HepG2 (cell line): ENCODE data around the gene DCAF7. TPM values are rescaled to one million over a fixed set of nuclear protein-coding genes. Genes with fewer than 3 reads are reported as not detected.
A peak's percentile ranks its signal among the peaks of the same experiment; 100 is the strongest.

Experiments
- SP140L ChIP-seq: sonication (generic); formaldehyde crosslinking; IDR thresholded peaks from 2 replicates; pipeline ENCODE4 v1.4.0; 2020; ENCODE audit warnings: missing genetic modification reagents, borderline replicate concordance
- SP2 ChIP-seq: sonication (generic); formaldehyde crosslinking; IDR thresholded peaks from 2 replicates; pipeline ENCODE4 v1.5.1; 2020; ENCODE audit warnings: mild to moderate bottlenecking, missing genetic modification reagents
- TBX2 ChIP-seq: sonication (generic); formaldehyde crosslinking; IDR thresholded peaks from 2 replicates; pipeline ENCODE4 v1.5.0; 2020; ENCODE audit warnings: missing genetic modification reagents, mild to moderate bottlenecking, borderline replicate concordance
- TEAD3 ChIP-seq: optimal IDR thresholded peaks from 2 replicates; pipeline ENCODE3; 2016; ENCODE audit warnings: borderline replicate concordance
- WIZ ChIP-seq: sonication (generic); formaldehyde crosslinking; IDR thresholded peaks from 2 replicates; pipeline ENCODE4 v1.5.1; 2020; ENCODE audit warnings: mild to moderate bottlenecking, missing genetic modification reagents
- ZBTB8A ChIP-seq: sonication (generic); formaldehyde crosslinking; IDR thresholded peaks from 2 replicates; pipeline ENCODE4 v1.4.0; 2020; ENCODE audit warnings: mild to moderate bottlenecking, low read depth, missing genetic modification reagents, borderline replicate concordance
- ZFP36 ChIP-seq: fragments of 150-350 bp; IDR thresholded peaks from 2 replicates; pipeline ENCODE4 v1.6.1; 2018; ENCODE audit warnings: borderline replicate concordance, low read length, low read depth; ENCODE audit not compliant: partially characterized antibody
- ZNF292 ChIP-seq: sonication (generic); formaldehyde crosslinking; IDR thresholded peaks from 2 replicates; pipeline ENCODE4 v1.8.1; 2022; ENCODE audit warnings: mild to moderate bottlenecking, low read depth, missing genetic modification reagents, borderline replicate concordance
- ZNF296 ChIP-seq: sonication (generic); formaldehyde crosslinking; conservative IDR thresholded peaks from 2 replicates; pipeline ENCODE4 v1.5.0; 2020; ENCODE audit warnings: mild to moderate bottlenecking, missing genetic modification reagents
- ZNF547 ChIP-seq: sonication (generic); formaldehyde crosslinking; IDR thresholded peaks from 2 replicates; pipeline ENCODE4 v1.5.1; 2020; ENCODE audit warnings: mild to moderate bottlenecking, missing genetic modification reagents
- ZNF703 ChIP-seq: sonication (generic); formaldehyde crosslinking; IDR thresholded peaks from 2 replicates; pipeline ENCODE4 v1.5.1; 2020; ENCODE audit warnings: missing genetic modification reagents, mild to moderate bottlenecking, moderate library complexity, borderline replicate concordance
- ZNF776 ChIP-seq: sonication (generic); formaldehyde crosslinking; IDR thresholded peaks from 2 replicates; pipeline ENCODE4 v1.4.0; 2020; ENCODE audit warnings: mild to moderate bottlenecking, missing genetic modification reagents
- ZNF784 ChIP-seq: sonication (generic); formaldehyde crosslinking; IDR thresholded peaks from 2 replicates; pipeline ENCODE4 v1.5.1; 2020; ENCODE audit warnings: missing genetic modification reagents, mild to moderate bottlenecking, borderline replicate concordance
- ZSCAN29 ChIP-seq: sonication (generic); formaldehyde crosslinking; conservative IDR thresholded peaks from 2 replicates; pipeline ENCODE4 v1.4.0; 2020; ENCODE audit warnings: mild to moderate bottlenecking, missing genetic modification reagents
- polyA plus RNA-seq, 8 experiments: library from polyadenylated mRNA; depleted of rRNA in 3 of 8; stranded (reverse) in 7 of 8; unstranded in 1 of 8; fragments of >200 nt; fragmentation: Illumina TruSeq in 4 of 8; extraction: Trizol in 4 of 8; gene quantifications; 2 replicates each; pipeline versions ENCODE4 v1.2.1 to v1.2.3, GENCODE V29; 2011 to 2016; ENCODE audit warnings: low read depth in 4 of 8, missing spikeins in 1 of 8, mixed read lengths in 1 of 8; ENCODE audit not compliant: insufficient read depth in 1 of 8
- total RNA-seq, 5 experiments: library from RNA; depleted of rRNA; stranded (reverse); fragments of >200 nt; fragmentation: Illumina TruSeq; extraction: Trizol; gene quantifications; 2 replicates each; pipeline ENCODE4 v1.2.3, GENCODE V29; 2016; ENCODE audit warnings: low read depth in 1 of 5
- TF ChIP-seq, protein P1 (sequence below): sonication (generic); formaldehyde crosslinking; IDR thresholded peaks from 2 replicates; pipeline ENCODE4 v1.5.1; 2020; ENCODE audit warnings: missing genetic modification reagents, mild to moderate bottlenecking, borderline replicate concordance
- TF ChIP-seq, protein P2 (sequence below): sonication (generic); formaldehyde crosslinking; IDR thresholded peaks from 2 replicates; pipeline ENCODE4 v1.5.1; 2020; ENCODE audit warnings: mild to moderate bottlenecking, missing genetic modification reagents, moderate library complexity
- TF ChIP-seq, protein P3 (sequence below), 2 experiments: sonication (generic) in 1 of 2; formaldehyde crosslinking in 1 of 2; IDR thresholded peaks; 2 replicates each; pipeline versions ENCODE4 v1.4.0 to v1.6.1; 2018 to 2020; ENCODE audit warnings: missing genetic modification reagents in 2 of 2, borderline replicate concordance in 1 of 2, low read depth in 1 of 2, mild to moderate bottlenecking in 1 of 2, missing biosample characterization in 1 of 2
- TF ChIP-seq, protein P4 (sequence below): sonication (generic); formaldehyde crosslinking; IDR thresholded peaks from 2 replicates; pipeline ENCODE4 v1.4.0; 2020; ENCODE audit warnings: missing genetic modification reagents

DCAF7 gene
- total and polyA plus RNA-seq, 2 of the 13 experiments (the other 11 are each of a cell fraction or from before 2014, with no cell fraction given), result 55.2 to 73.4 TPM

DNA sequence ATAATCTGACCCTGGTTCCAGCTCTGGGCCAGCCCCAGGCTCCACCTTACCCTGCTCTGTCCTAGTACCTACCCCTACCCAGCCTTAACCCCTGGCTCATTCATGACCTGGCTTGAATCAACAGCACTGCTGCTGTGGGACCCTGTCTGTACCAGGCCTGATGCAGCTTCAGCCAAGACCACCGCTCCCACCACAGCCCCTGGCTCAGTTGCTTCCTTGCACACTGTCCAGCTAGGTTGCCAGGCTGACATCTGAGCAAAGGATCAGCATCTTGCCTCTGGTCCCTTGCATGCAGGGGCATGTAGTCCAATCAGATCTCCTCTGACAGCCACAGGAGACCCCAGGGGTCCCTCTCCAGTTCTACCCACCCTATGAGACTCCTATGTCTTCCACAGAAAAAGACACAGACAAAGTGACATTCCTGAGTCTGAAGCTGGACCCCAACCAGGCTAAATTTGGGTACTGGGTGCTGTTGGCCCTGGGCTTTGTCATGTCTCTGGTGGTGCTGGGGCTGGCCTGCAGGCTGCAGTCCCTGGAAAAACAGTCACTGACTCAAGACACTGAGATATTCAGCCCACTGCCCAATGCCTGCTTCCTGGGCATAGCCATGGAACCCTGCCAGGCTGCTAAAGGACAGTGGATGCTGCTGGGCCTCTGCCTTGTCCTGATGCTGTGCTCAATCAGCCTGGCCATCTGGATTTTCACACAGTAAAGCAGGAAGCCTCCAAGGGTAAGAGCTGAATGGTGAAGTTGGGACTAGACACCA lies 31.0 kb upstream of the DCAF7 start (continued):
- TF ChIP-seq ZNF292 (CRISPR knock-in tag), result 0 out of 2 replicates have a peak, but pooled peaks have one; percentile 15
- 0 out of 2 replicates have a peak, but pooled peaks have one; percentile 13 for TF ChIP-seq SP2 (CRISPR knock-in tag)
- TF ChIP-seq ZFP36, result no peak
- no peak for TF ChIP-seq ZNF296 (CRISPR knock-in tag)
- 0 out of 2 replicates have a peak, but pooled peaks have one; percentile 13 for TF ChIP-seq ZNF547 (CRISPR knock-in tag)
- TF ChIP-seq, protein P1, sequence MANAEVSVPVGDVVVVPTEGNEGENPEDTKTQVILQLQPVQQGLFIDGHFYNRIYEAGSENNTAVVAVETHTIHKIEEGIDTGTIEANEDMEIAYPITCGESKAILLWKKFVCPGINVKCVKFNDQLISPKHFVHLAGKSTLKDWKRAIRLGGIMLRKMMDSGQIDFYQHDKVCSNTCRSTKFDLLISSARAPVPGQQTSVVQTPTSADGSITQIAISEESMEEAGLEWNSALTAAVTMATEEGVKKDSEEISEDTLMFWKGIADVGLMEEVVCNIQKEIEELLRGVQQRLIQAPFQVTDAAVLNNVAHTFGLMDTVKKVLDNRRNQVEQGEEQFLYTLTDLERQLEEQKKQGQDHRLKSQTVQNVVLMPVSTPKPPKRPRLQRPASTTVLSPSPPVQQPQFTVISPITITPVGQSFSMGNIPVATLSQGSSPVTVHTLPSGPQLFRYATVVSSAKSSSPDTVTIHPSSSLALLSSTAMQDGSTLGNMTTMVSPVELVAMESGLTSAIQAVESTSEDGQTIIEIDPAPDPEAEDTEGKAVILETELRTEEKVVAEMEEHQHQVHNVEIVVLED (CRISPR knock-in tag), result peak; percentile 12; the same call in 1 of the 2 replicates
- TF ChIP-seq WIZ (CRISPR knock-in tag), result 0 out of 2 replicates have a peak, but pooled peaks have one; percentile 13
- TF ChIP-seq, protein P2, sequence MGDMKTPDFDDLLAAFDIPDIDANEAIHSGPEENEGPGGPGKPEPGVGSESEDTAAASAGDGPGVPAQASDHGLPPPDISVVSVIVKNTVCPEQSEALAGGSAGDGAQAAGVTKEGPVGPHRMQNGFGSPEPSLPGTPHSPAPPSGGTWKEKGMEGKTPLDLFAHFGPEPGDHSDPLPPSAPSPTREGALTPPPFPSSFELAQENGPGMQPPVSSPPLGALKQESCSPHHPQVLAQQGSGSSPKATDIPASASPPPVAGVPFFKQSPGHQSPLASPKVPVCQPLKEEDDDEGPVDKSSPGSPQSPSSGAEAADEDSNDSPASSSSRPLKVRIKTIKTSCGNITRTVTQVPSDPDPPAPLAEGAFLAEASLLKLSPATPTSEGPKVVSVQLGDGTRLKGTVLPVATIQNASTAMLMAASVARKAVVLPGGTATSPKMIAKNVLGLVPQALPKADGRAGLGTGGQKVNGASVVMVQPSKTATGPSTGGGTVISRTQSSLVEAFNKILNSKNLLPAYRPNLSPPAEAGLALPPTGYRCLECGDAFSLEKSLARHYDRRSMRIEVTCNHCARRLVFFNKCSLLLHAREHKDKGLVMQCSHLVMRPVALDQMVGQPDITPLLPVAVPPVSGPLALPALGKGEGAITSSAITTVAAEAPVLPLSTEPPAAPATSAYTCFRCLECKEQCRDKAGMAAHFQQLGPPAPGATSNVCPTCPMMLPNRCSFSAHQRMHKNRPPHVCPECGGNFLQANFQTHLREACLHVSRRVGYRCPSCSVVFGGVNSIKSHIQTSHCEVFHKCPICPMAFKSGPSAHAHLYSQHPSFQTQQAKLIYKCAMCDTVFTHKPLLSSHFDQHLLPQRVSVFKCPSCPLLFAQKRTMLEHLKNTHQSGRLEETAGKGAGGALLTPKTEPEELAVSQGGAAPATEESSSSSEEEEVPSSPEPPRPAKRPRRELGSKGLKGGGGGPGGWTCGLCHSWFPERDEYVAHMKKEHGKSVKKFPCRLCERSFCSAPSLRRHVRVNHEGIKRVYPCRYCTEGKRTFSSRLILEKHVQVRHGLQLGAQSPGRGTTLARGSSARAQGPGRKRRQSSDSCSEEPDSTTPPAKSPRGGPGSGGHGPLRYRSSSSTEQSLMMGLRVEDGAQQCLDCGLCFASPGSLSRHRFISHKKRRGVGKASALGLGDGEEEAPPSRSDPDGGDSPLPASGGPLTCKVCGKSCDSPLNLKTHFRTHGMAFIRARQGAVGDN (CRISPR knock-in tag), result peak; percentile 14; the same call in 1 of the 2 replicates
- TF ChIP-seq ZNF703 (CRISPR knock-in tag), result 0 out of 2 replicates have a peak, but pooled peaks have one; percentile 53
- no peak for TF ChIP-seq ZBTB8A (CRISPR knock-in tag)
- no peak for TF ChIP-seq ZSCAN29 (CRISPR knock-in tag)
- 0 out of 2 replicates have a peak, but pooled peaks have one; percentile 10 for TF ChIP-seq TBX2
- TF ChIP-seq SP140L (CRISPR knock-in tag), result no peak
- TF ChIP-seq, protein P3, sequence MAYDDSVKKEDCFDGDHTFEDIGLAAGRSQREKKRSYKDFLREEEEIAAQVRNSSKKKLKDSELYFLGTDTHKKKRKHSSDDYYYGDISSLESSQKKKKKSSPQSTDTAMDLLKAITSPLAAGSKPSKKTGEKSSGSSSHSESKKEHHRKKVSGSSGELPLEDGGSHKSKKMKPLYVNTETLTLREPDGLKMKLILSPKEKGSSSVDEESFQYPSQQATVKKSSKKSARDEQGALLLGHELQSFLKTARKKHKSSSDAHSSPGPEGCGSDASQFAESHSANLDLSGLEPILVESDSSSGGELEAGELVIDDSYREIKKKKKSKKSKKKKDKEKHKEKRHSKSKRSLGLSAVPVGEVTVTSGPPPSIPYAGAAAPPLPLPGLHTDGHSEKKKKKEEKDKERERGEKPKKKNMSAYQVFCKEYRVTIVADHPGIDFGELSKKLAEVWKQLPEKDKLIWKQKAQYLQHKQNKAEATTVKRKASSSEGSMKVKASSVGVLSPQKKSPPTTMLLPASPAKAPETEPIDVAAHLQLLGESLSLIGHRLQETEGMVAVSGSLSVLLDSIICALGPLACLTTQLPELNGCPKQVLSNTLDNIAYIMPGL (CRISPR knock-in tag; IDR thresholded peaks at IDR 0.05; ENCODE audit: borderline replicate concordance in 1 of 2, low read depth in 1 of 2), result 0 out of 4 replicates have a peak, but pooled peaks of 1 of the 2 experiments have one; percentile 5
- TF ChIP-seq TEAD3, result no peak
- 0 out of 2 replicates have a peak, but pooled peaks have one; percentile 41 for TF ChIP-seq ZNF784 (CRISPR knock-in tag)
- peak; percentile 25; the same call in 1 of the 2 replicates for TF ChIP-seq ZNF776 (CRISPR knock-in tag)
- TF ChIP-seq, protein P4, sequence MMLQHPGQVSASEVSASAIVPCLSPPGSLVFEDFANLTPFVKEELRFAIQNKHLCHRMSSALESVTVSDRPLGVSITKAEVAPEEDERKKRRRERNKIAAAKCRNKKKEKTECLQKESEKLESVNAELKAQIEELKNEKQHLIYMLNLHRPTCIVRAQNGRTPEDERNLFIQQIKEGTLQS (CRISPR knock-in tag), result no peak
